G401 (cell line): Measurements from ENCODE around the gene NEK6. TPM values are rescaled to one million over a fixed set of nuclear protein-coding genes. Genes with fewer than 3 reads are reported as not detected.

Experiments
- DNase-seq: peaks from one replicate; pipeline ENCODE4 v3.0.0-alpha.2; 2015; ENCODE audit warnings: low spot score
- in situ Hi-C: cut with HindIII; loops from 2 replicates; pipeline ENCODE4 v1.10.0; 2016; ENCODE audit warnings: low sequenced_read_pairs, mixed read lengths
- total RNA-seq: library from RNA; depleted of rRNA; stranded (reverse); fragments of >200 nt; shearing (Covaris generic); gene quantifications from 2 replicates; pipeline ENCODE4 v1.2.3, GENCODE V29; 2014

NEK6 gene
- total RNA-seq, 1 experiment from 2014 or later = 41.2 TPM

GRCh38 chr9:124377551-124378406 is 120.0 kb downstream of the NEK6 start:
- in situ Hi-C loops = no loop called here
- DNase-seq = no peak

- DNase-seq = no peak
- in situ Hi-C loops = no loop called here
Measured at GRCh38 chr9:124381170-124381945, 123.6 kb downstream of the NEK6 start.

- no peak for DNase-seq
- in situ Hi-C loops = no loop called here
Measured at GRCh38 chr9:124384210-124384609, 126.5 kb downstream of the NEK6 start.

- DNase-seq = peak; percentile 19
- in situ Hi-C loops = no loop called here
Measured at GRCh38 chr9:124384846-124385245, 127.1 kb downstream of the NEK6 start.

GRCh38 chr9:124385623-124386022 is 127.9 kb downstream of the NEK6 start:
- no peak for DNase-seq
- in situ Hi-C loops = no loop called here

GRCh38 chr9:124386201-124386600 is 128.5 kb downstream of the NEK6 start:
- in situ Hi-C loops = no loop called here
- DNase-seq = no peak

GRCh38 chr9:124388275-124389048 is 130.7 kb downstream of the NEK6 start:
- DNase-seq = no peak
- in situ Hi-C loops = no loop called here

- in situ Hi-C loops = no loop called here
- DNase-seq = no peak
Measured at GRCh38 chr9:124389146-124389939, 131.6 kb downstream of the NEK6 start.

GRCh38 chr9:124390794-124391658 is 133.3 kb downstream of the NEK6 start:
- in situ Hi-C loops = no loop called here
- DNase-seq = no peak

- in situ Hi-C loops = no loop called here
- no peak for DNase-seq
Measured at GRCh38 chr9:124392254-124392870, 134.6 kb downstream of the NEK6 start.

- in situ Hi-C loops = no loop called here
- DNase-seq = peak; percentile 57
Measured at GRCh38 chr9:124392871-124393460, 135.2 kb downstream of the NEK6 start.

GRCh38 chr9:124394167-124394566 is 136.4 kb downstream of the NEK6 start:
- in situ Hi-C loops = no loop called here

GRCh38 chr9:124394596-124394995 is 136.8 kb downstream of the NEK6 start:
- no peak for DNase-seq
- in situ Hi-C loops = no loop called here

More at GRCh38 chr9:124394167-124394566, 136.4 kb downstream of the NEK6 start:
- DNase-seq = no peak

- in situ Hi-C loops = no loop called here
- no peak for DNase-seq
Measured at GRCh38 chr9:124395826-124396225, 138.1 kb downstream of the NEK6 start.

- in situ Hi-C loops = no loop called here
- DNase-seq = no peak
Measured at GRCh38 chr9:124398191-124398935, 140.6 kb downstream of the NEK6 start.

GRCh38 chr9:124399323-124399967 is 141.7 kb downstream of the NEK6 start:
- in situ Hi-C loops = no loop called here
- no peak for DNase-seq
